ENCODE data around the gene SMYD3. TPM values are rescaled to one million over a fixed set of nuclear protein-coding genes. Genes with fewer than 3 reads are reported as not detected.

The SMYD3 gene
- total RNA-seq, 3 donors from 2014 or later (not counting 1 experiment from before 2014, with no cell fraction given): 43.6 to 48.0 (median 46.1) TPM

- WGBS (ENCODE audit: insufficient coverage): 97% methylated on average over 3 of the region's 4 CpGs
- ATAC-seq (no peak), DNase-seq (no peak)
- intact Hi-C loops (cut with micrococcal nuclease): no loop called here
- Histone ChIP-seq H3K27ac (ENCODE audit: low read length) (no peak overlapping the region), H3K9me3 (ENCODE audit: control insufficient read depth, insufficient read depth, low read length) (no peaks in the 10 kb centered on the region), H3K4me1 (ENCODE audit: control insufficient read depth, insufficient read depth, low read length) (no peaks in the 10 kb centered on the region), H3K4me3 (ENCODE audit: low read length) (no peak overlapping the region), H3K27me3 (ENCODE audit: control insufficient read depth, insufficient read depth, low read length) (no peaks in the 10 kb centered on the region), H3K36me3 (ENCODE audit: control insufficient read depth, insufficient read depth, low read length) (no peaks in the 10 kb centered on the region)
- H3K27me3 Mint-ChIP-seq (ENCODE audit: low read depth in 2 of 2): no peaks in the 10 kb centered on the region
- H3K4me3 Mint-ChIP-seq: no peak overlapping the region
- peaks cover 16% of the 10 kb centered on the region for H3K36me3 Mint-ChIP-seq
- peaks cover 7 to 20% of the 10 kb centered on the region in 2 donors for H3K4me1 Mint-ChIP-seq
- TF ChIP-seq, protein P1, sequence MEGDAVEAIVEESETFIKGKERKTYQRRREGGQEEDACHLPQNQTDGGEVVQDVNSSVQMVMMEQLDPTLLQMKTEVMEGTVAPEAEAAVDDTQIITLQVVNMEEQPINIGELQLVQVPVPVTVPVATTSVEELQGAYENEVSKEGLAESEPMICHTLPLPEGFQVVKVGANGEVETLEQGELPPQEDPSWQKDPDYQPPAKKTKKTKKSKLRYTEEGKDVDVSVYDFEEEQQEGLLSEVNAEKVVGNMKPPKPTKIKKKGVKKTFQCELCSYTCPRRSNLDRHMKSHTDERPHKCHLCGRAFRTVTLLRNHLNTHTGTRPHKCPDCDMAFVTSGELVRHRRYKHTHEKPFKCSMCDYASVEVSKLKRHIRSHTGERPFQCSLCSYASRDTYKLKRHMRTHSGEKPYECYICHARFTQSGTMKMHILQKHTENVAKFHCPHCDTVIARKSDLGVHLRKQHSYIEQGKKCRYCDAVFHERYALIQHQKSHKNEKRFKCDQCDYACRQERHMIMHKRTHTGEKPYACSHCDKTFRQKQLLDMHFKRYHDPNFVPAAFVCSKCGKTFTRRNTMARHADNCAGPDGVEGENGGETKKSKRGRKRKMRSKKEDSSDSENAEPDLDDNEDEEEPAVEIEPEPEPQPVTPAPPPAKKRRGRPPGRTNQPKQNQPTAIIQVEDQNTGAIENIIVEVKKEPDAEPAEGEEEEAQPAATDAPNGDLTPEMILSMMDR (IDR thresholded peaks at IDR 0.05): no peak
- H3K9me3 Mint-ChIP-seq: peaks cover 7 to 10% of the 10 kb centered on the region in 2 donors
- no peak overlapping the region for H3K27ac Mint-ChIP-seq
These were observed 746.8 kb downstream of the SMYD3 start for GRCh38 chr1:245760301-245760700.

DNA sequence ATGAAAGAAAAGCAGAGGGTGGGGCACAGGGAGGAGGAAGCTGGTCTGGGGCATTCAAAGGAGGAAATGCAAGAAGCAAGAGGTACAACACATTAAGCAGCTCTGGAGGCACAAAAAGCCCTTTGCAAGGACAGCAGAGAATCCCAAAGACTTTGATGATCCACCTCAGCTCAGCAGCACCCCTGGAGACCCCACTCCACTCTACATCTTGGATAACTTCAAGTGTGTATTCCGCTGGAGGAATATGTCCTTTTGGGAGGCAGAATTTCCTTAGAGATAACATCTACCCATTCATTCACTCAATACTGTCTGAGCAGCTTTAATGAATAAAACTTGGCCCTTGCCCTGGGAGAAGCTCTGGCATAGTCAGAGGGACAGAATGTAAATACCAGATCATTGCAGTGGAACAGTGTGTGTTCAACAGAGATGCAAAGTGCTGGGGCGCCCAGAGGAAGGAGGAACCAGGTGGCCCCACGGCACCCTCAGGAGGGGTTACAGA is 752.6 kb downstream of the SMYD3 start:
- Histone ChIP-seq H3K27me3 (ENCODE audit: control insufficient read depth, insufficient read depth, low read length) (no peaks in the 10 kb centered on the region), H3K9me3 (ENCODE audit: control insufficient read depth, insufficient read depth, low read length) (no peaks in the 10 kb centered on the region), H3K27ac (ENCODE audit: low read length) (no peak overlapping the region), H3K36me3 (ENCODE audit: control insufficient read depth, insufficient read depth, low read length) (peaks cover 2% of the 10 kb centered on the region), H3K4me1 (ENCODE audit: control insufficient read depth, insufficient read depth, low read length) (no peaks in the 10 kb centered on the region), H3K4me3 (ENCODE audit: low read length) (no peak overlapping the region)
- no peak for DNase-seq
- H3K36me3 Mint-ChIP-seq: peaks cover 20% of the 10 kb centered on the region
- TF ChIP-seq, protein P1 (IDR thresholded peaks at IDR 0.05): no peak
- H3K27ac Mint-ChIP-seq: no peak overlapping the region
- H3K4me1 Mint-ChIP-seq: peaks cover 14 to 25% of the 10 kb centered on the region in 2 donors
- no peak for ATAC-seq
- H3K4me3 Mint-ChIP-seq: no peak overlapping the region
- intact Hi-C loops (cut with micrococcal nuclease): no loop called here
- H3K27me3 Mint-ChIP-seq (ENCODE audit: low read depth in 2 of 2): no peaks in the 10 kb centered on the region
- H3K9me3 Mint-ChIP-seq: peaks cover 7 to 12% of the 10 kb centered on the region in 2 donors
- 88% methylated on average over 3 of the region's 3 CpGs for WGBS (ENCODE audit: insufficient coverage)

DNA sequence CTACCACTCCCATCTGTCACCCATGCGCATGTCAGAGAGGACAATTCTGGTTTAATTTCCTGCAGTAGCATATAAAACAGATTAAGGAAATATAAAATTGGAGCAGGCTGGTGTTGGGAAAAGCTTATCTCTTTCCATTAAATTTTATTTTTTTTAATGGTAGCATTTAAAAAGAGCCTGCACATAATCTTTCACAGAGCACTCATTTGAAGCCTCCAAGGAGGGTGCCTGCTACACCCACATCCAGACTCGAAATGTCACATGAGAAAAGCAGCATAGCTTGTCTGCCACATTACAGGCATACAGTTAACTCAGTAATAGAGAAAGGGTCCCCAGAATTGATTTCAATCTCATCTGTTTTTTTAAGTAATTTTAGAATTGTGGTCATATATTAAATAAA is 753.3 kb downstream of the SMYD3 start:
- Mint-ChIP-seq H3K4me3 (no peak overlapping the region), H3K36me3 (peaks cover 20% of the 10 kb centered on the region), H3K27ac (no peak overlapping the region), H3K9me3 (peaks cover 7 to 12% of the 10 kb centered on the region in 2 donors), H3K4me1 (peaks cover 14 to 25% of the 10 kb centered on the region in 2 donors), H3K27me3 (ENCODE audit: low read depth in 2 of 2) (no peaks in the 10 kb centered on the region)
- WGBS (ENCODE audit: insufficient coverage): 100% methylated on average over 1 of the region's 2 CpGs
- ATAC-seq (no peak), DNase-seq (no peak)
- Histone ChIP-seq H3K4me1 (ENCODE audit: control insufficient read depth, insufficient read depth, low read length) (no peaks in the 10 kb centered on the region), H3K9me3 (ENCODE audit: control insufficient read depth, insufficient read depth, low read length) (no peaks in the 10 kb centered on the region), H3K4me3 (ENCODE audit: low read length) (no peak overlapping the region), H3K27ac (ENCODE audit: low read length) (no peak overlapping the region), H3K27me3 (ENCODE audit: control insufficient read depth, insufficient read depth, low read length) (no peaks in the 10 kb centered on the region), H3K36me3 (ENCODE audit: control insufficient read depth, insufficient read depth, low read length) (peaks cover 2% of the 10 kb centered on the region)
- intact Hi-C loops (cut with micrococcal nuclease): no loop called here
- TF ChIP-seq, protein P1 (IDR thresholded peaks at IDR 0.05): no peak

DNA sequence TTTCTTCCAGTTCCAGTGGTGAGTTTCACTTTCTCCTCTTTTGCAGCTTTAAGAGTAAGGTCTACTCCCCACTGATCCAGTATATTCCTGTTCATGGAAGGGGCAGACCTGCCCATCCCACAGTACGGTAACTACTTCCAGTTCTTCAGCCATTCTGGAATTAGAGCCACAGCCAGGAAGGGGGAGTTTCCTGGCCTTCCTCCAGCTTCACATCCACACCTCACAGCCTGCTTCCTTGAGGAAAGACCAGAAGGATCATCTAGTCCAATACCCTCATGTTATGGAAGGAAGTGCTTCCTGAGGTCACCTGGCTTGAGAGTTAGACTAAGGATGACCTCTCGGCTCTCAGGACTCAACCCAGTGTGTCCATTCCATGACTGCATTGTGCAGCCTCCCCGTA is 754.5 kb downstream of the SMYD3 start:
- TF ChIP-seq, protein P1 (IDR thresholded peaks at IDR 0.05): no peak
- DNase-seq: no peak
- no peaks in the 10 kb centered on the region for H3K4me1 ChIP-seq (ENCODE audit: control insufficient read depth, insufficient read depth, low read length)
- no peak for ATAC-seq
- Mint-ChIP-seq H3K36me3 (peaks cover 20% of the 10 kb centered on the region), H3K27ac (no peak overlapping the region), H3K4me1 (peaks cover 14 to 25% of the 10 kb centered on the region in 2 donors), H3K27me3 (ENCODE audit: low read depth in 2 of 2) (no peaks in the 10 kb centered on the region), H3K4me3 (no peak overlapping the region), H3K9me3 (peaks cover 7 to 12% of the 10 kb centered on the region in 2 donors)
- no peak overlapping the region for H3K27ac ChIP-seq (ENCODE audit: low read length)
- intact Hi-C loops (cut with micrococcal nuclease): no loop called here
- no peaks in the 10 kb centered on the region for H3K9me3 ChIP-seq (ENCODE audit: control insufficient read depth, insufficient read depth, low read length)
- 91% methylated on average over 3 of the region's 3 CpGs for WGBS (ENCODE audit: insufficient coverage)
- H3K4me3 ChIP-seq (ENCODE audit: low read length): no peak overlapping the region
- H3K27me3 ChIP-seq (ENCODE audit: control insufficient read depth, insufficient read depth, low read length): no peaks in the 10 kb centered on the region
- peaks cover 2% of the 10 kb centered on the region for H3K36me3 ChIP-seq (ENCODE audit: control insufficient read depth, insufficient read depth, low read length)

Measured in natural killer cell (primary cell).